Endothelial cell of umbilical vein (primary cell): ENCODE results near the gene SLC1A7. TPM values are rescaled to one million over a fixed set of nuclear protein-coding genes. Genes with fewer than 3 reads are reported as not detected.

Experiments
- BruUV-seq: library from RNA; stranded (reverse); fragments of 400-500 nt; replicated peaks from 2 replicates; lab custom pipeline; 2021; lab: Mats Ljungman, UMichigan
- CTCF ChIA-PET: fragments of 300-600, 350-600 bp; sonication (Branson Sonifier 250); formaldehyde crosslinking; loops from one replicate; lab custom pipeline; 2021; ENCODE audit warnings: antibody characterized with exemption, inconsistent platforms; lab: Charles Lee
- POLR2A ChIA-PET: fragments of 300-600, 350-600 bp; sonication (Branson Sonifier 250); formaldehyde crosslinking; loops from one replicate; lab custom pipeline; 2021; ENCODE audit warnings: antibody characterized with exemption, inconsistent platforms; lab: Charles Lee
- DNase-seq: peaks from one replicate; pipeline ENCODE4 v3.0.0-alpha.2; 2011; ENCODE audit warnings: low read depth, low spot score
- FAIRE-seq: peaks from 2 replicates; lab custom pipeline; 2011; peaks lifted over from hg19 to GRCh38; lab: Jason Lieb, UNC
- H2AFZ ChIP-seq: 2 replicates; pipeline ENCODE4 v1.6.0; 2012; ENCODE audit warnings: low read depth, low read length, control low read depth, inconsistent platforms
- H3K27ac ChIP-seq: 2 replicates; pipeline ENCODE4 v1.5.1; 2011; ENCODE audit warnings: low read depth, mild to moderate bottlenecking, control low read depth, low read length, moderate library complexity; ENCODE audit not compliant: insufficient read depth
- H3K27me3 ChIP-seq, 2 experiments: 2 replicates each; pipeline versions ENCODE4 v1.6.0 to v1.6.1; 2011; ENCODE audit warnings: low read length in 2 of 2, mixed read lengths in 1 of 2; ENCODE audit not compliant: control insufficient read depth in 2 of 2, insufficient read depth in 2 of 2
- H3K36me3 ChIP-seq, 2 experiments: 2 replicates in 1 of 2; 3 replicates in 1 of 2; pipeline ENCODE4 v1.5.1; 2011; ENCODE audit warnings: low read length in 2 of 2, mild to moderate bottlenecking in 1 of 2, moderate library complexity in 1 of 2; ENCODE audit not compliant: control insufficient read depth in 2 of 2, insufficient read depth in 2 of 2; ENCODE audit errors: extremely low read depth in 1 of 2
- H3K4me1 ChIP-seq: 3 replicates; pipeline ENCODE4 v1.5.1; 2011; ENCODE audit warnings: mild to moderate bottlenecking, low read length; ENCODE audit not compliant: control insufficient read depth, insufficient read depth; ENCODE audit errors: extremely low read depth
- H3K4me2 ChIP-seq: 2 replicates; pipeline ENCODE4 v1.6.1; 2011; ENCODE audit warnings: low read length, control low read depth, mixed read lengths; ENCODE audit not compliant: insufficient read depth
- H3K4me3 ChIP-seq, 3 experiments: fragments of 200-600 bp in 1 of 3; sonication (generic), shearing (Covaris generic) in 1 of 3; replicated peaks in 1 of 3; 2 replicates each; pipeline ENCODE4 v1.5.1; 2011 to 2016; ENCODE audit warnings: control low read depth in 3 of 3, low read length in 3 of 3, mild to moderate bottlenecking in 2 of 3, inconsistent platforms in 1 of 3, low read depth in 1 of 3, moderate library complexity in 1 of 3; ENCODE audit not compliant: insufficient read depth in 1 of 3
- H3K79me2 ChIP-seq: 2 replicates; pipeline ENCODE4 v1.6.0; 2012; ENCODE audit warnings: low read length, inconsistent platforms; ENCODE audit not compliant: control insufficient read depth, insufficient read depth
- H3K9ac ChIP-seq: replicated peaks from 2 replicates; pipeline ENCODE3; 2011; ENCODE audit warnings: low read length, control low read depth; ENCODE audit not compliant: insufficient read depth; ENCODE audit errors: extremely low read depth
- H3K9me1 ChIP-seq: replicated peaks from 3 replicates; pipeline ENCODE4 v1.6.0; 2011; ENCODE audit warnings: mild to moderate bottlenecking, low read length; ENCODE audit not compliant: control insufficient read depth, insufficient read depth; ENCODE audit errors: extremely low read depth
- H3K9me3 ChIP-seq: replicated peaks from 2 replicates; pipeline ENCODE4 v1.5.1; 2012; ENCODE audit warnings: low read length, inconsistent platforms; ENCODE audit not compliant: control insufficient read depth, insufficient read depth
- H4K20me1 ChIP-seq: replicated peaks from 2 replicates; pipeline ENCODE3; 2011; ENCODE audit warnings: mild to moderate bottlenecking, low read length; ENCODE audit not compliant: control insufficient read depth, insufficient read depth; ENCODE audit errors: extremely low read depth
- EZH2 ChIP-seq: IDR thresholded peaks from 2 replicates; pipeline ENCODE4 v1.6.1; 2012; ENCODE audit warnings: borderline replicate concordance, low read depth, mild to moderate bottlenecking, moderate library complexity, low read length, inconsistent platforms; ENCODE audit not compliant: severe bottlenecking
- FOS ChIP-seq: IDR thresholded peaks from 2 replicates; pipeline ENCODE4 v1.6.1; 2011; ENCODE audit warnings: mild to moderate bottlenecking, low read length, moderate library complexity, borderline replicate concordance; ENCODE audit not compliant: insufficient read depth
- GATA2 ChIP-seq: IDR thresholded peaks from 2 replicates; pipeline ENCODE4 v1.7.0; 2011; ENCODE audit warnings: low read depth, mild to moderate bottlenecking, moderate library complexity, mixed read lengths, low read length; ENCODE audit not compliant: insufficient read length, insufficient read depth
- JUN ChIP-seq: IDR thresholded peaks from 2 replicates; pipeline ENCODE4 v1.6.1; 2011; ENCODE audit warnings: borderline replicate concordance, low read depth; ENCODE audit not compliant: insufficient read length, insufficient read depth
- MYC ChIP-seq: IDR thresholded peaks from one replicate; pipeline ENCODE4 v1.6.1; 2011; ENCODE audit warnings: mild to moderate bottlenecking, low read depth, low read length
- POLR2A ChIP-seq: IDR thresholded peaks from 2 replicates; pipeline ENCODE4 v1.6.1; 2012; ENCODE audit warnings: low read depth, mild to moderate bottlenecking, control low read depth, low read length
- POLR2AphosphoS5 ChIP-seq: IDR thresholded peaks from 2 replicates; pipeline ENCODE4 v1.6.1; 2012; ENCODE audit warnings: low read depth, mild to moderate bottlenecking, control low read depth, low read length, moderate library complexity; ENCODE audit not compliant: insufficient read depth
- dilution Hi-C: fragments of 300-500 bp; cut with MboI; formaldehyde crosslinking; loops from one replicate; pipeline ENCODE4 v1.15.0; 2019; ENCODE audit warnings: low sequenced_read_pairs; ENCODE audit not compliant: extremely low pct_ligation_motif_present
- intact Hi-C: fragments of 100-400 bp; cut with micrococcal nuclease; formaldehyde crosslinking; loops from one replicate; pipeline ENCODE4 v1.10.0; 2022
- polyA plus RNA-seq, 4 experiments: library from polyadenylated mRNA; depleted of rRNA in 3 of 4; stranded (reverse) in 3 of 4; unstranded in 1 of 4; fragments of >200 nt; gene quantifications; 2 replicates each; pipeline versions ENCODE4 v1.2.1 to v1.2.3, GENCODE V29; 2011 to 2012; ENCODE audit warnings: missing spikeins in 1 of 4
- total RNA-seq: library from RNA; stranded (reverse); gene quantifications from 2 replicates; pipeline ENCODE4 v1.2.3, GENCODE V29; 2021
- TF ChIP-seq, protein P1 (sequence below), 2 donors: IDR thresholded peaks; 1 replicate in 1 of 2; 2 replicates in 1 of 2; pipeline ENCODE4 v1.5.1; 2011; ENCODE audit warnings: low read length in 2 of 2, mild to moderate bottlenecking in 2 of 2, moderate library complexity in 2 of 2, control low read depth in 1 of 2, inconsistent platforms in 1 of 2, low read depth in 1 of 2; ENCODE audit not compliant: insufficient read depth in 1 of 2; ENCODE audit errors: extremely low read depth in 1 of 2
- TF ChIP-seq, protein P2 (sequence below): IDR thresholded peaks from 2 replicates; pipeline ENCODE4 v1.6.1; 2011; ENCODE audit not compliant: insufficient read depth, insufficient read length

The SLC1A7 gene
- total and polyA plus RNA-seq, 2 donors (not counting 3 experiments of a cell fraction or from before 2014, with no cell fraction given): not detected

DNA sequence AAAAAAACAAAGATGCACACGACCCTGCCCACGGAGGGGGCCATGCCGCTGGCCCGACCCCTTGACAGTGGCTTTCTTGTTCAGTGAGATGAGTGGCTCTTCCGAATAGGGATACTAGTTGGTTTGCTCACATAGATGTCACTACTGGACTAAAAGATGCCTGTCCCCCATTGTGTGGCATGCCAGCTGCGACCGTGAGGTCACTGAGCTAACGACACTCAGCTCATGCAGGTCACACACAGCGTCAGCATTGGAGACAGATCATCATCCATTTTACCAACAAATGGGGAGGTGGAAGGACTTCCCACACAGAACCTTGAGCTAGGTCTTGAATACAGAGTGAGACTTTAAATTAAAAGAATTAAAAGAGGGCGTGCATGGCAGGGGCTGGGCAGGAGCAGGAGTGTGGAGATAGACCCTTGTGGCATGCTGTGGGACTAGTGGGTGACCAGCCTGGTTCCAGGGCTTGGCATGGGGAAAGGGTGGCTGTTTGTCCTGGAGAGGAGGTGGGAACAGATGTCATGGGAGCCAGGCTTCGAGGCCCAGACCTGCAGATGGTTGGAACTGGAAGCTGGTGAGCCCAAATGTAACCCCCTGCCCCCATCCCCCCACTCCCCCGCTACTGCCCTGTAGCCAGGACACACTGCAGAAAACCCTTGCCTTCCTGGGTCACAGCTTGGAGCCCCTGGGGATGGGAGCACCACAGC, 12.4 kb downstream of the SLC1A7 start:
- no peak overlapping the region for H3K4me2 ChIP-seq
- no TSS peak for BruUV-seq
- DNase-seq (no peak), FAIRE-seq (no peak)
- H3K36me3 ChIP-seq: no peaks in the 10 kb centered on the region
- H3K4me1 ChIP-seq: no peaks in the 10 kb centered on the region
- ChIA-PET CTCF (no interaction called here), POLR2A (no interaction called here)
- peaks cover 0 to 5% of the 10 kb centered on the region in 2 experiments for H3K27me3 ChIP-seq
- TF ChIP-seq FOS: no peak
- TF ChIP-seq MYC: no peak
- dilution Hi-C loops (no loop called here), intact Hi-C loops (no loop called here)
- no peak overlapping the region for H2AFZ ChIP-seq
- H4K20me1 ChIP-seq: no peaks in the 10 kb centered on the region
- H3K4me3 ChIP-seq: no peak overlapping the region
- H3K27ac ChIP-seq: no peak overlapping the region
- H3K9ac ChIP-seq: no peak overlapping the region
- H3K79me2 ChIP-seq: no peaks in the 10 kb centered on the region
- no peaks in the 10 kb centered on the region for H3K9me3 ChIP-seq
- no peaks in the 10 kb centered on the region for H3K9me1 ChIP-seq

DNA sequence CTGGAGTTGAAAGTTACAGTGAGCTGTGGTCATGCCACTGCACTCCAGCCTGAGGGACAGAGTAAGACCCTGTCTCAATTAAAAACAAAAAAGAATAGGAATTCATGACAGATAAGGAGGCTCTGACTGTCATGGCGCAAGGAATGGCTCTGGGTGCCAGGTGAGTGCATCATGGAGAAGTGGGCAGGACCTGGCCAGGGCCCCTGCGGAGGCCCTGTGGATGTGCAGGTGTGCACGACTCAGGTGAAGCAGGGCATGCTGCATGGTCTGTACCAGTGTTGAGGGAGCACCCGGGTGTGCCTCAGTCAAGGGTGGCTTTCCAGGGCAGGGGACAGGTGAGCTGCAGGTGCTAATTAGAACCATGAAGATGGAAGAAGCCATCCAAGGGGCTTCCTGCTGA, 14.0 kb downstream of the SLC1A7 start:
- no peak for FAIRE-seq
- TF ChIP-seq POLR2A: no peak
- TF ChIP-seq, protein P1, sequence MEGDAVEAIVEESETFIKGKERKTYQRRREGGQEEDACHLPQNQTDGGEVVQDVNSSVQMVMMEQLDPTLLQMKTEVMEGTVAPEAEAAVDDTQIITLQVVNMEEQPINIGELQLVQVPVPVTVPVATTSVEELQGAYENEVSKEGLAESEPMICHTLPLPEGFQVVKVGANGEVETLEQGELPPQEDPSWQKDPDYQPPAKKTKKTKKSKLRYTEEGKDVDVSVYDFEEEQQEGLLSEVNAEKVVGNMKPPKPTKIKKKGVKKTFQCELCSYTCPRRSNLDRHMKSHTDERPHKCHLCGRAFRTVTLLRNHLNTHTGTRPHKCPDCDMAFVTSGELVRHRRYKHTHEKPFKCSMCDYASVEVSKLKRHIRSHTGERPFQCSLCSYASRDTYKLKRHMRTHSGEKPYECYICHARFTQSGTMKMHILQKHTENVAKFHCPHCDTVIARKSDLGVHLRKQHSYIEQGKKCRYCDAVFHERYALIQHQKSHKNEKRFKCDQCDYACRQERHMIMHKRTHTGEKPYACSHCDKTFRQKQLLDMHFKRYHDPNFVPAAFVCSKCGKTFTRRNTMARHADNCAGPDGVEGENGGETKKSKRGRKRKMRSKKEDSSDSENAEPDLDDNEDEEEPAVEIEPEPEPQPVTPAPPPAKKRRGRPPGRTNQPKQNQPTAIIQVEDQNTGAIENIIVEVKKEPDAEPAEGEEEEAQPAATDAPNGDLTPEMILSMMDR (IDR thresholded peaks at IDR 0.05; ENCODE audit: extremely low read depth in 1 of 2, insufficient read depth in 1 of 2, low read depth in 1 of 2, low read length in 2 of 2): no peak
- TF ChIP-seq FOS: no peak
- TF ChIP-seq MYC: no peak
- TF ChIP-seq, protein P2, sequence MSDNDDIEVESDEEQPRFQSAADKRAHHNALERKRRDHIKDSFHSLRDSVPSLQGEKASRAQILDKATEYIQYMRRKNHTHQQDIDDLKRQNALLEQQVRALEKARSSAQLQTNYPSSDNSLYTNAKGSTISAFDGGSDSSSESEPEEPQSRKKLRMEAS: no peak
- TF ChIP-seq GATA2: no peak
- TF ChIP-seq POLR2AphosphoS5: no peak
- TF ChIP-seq EZH2: no peak
- no peak for TF ChIP-seq JUN
- dilution Hi-C loops: no loop called here

More for the DNA sequence above, 14.0 kb downstream of the SLC1A7 start:
- Histone ChIP-seq H3K79me2 (no peaks in the 10 kb centered on the region), H3K4me1 (no peaks in the 10 kb centered on the region), H3K4me2 (no peak overlapping the region), H2AFZ (no peak overlapping the region), H3K27me3 (peaks cover 0 to 10% of the 10 kb centered on the region in 2 experiments), H3K9me1 (no peaks in the 10 kb centered on the region), H4K20me1 (no peaks in the 10 kb centered on the region), H3K36me3 (no peaks in the 10 kb centered on the region), H3K9me3 (no peaks in the 10 kb centered on the region), H3K9ac (no peak overlapping the region), H3K4me3 (no peak overlapping the region), H3K27ac (no peak overlapping the region)
- intact Hi-C loops: no loop called here
- DNase-seq: no peak
- ChIA-PET POLR2A (no interaction called here), CTCF (no interaction called here)
- BruUV-seq: no TSS peak
